ENCODE data around the gene KCNJ15. TPM values are rescaled to one million over a fixed set of nuclear protein-coding genes. Genes with fewer than 3 reads are reported as not detected.
A peak's percentile ranks its signal among the peaks of the same experiment; 100 is the strongest.

The KCNJ15 gene
- total and polyA plus RNA-seq, 2 of the 8 experiments (the other 6 are each of a cell fraction or from before 2014, with no cell fraction given): under 0.01 TPM; not detected in 1

DNA sequence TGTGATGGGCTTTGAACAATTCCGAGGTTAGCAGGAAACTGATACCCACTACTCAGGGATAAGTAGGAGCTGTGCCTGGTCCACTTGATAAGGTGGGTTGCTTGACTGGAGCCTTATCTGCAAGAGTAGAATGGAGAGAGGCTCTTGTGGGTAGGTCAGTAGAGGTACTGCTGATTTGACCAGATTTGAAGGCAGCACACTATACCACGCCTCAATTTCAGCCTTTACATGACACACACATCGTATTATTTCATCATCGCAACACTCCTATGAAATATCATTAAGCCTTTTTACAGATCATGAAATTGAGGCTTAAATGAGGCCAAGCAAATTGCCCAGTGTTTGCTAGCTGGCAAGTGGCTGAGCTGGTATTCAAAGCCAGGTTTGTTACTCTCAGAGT is 69.6 kb downstream of the KCNJ15 start:
- H3K4me3 ChIP-seq (ENCODE audit: extremely low read depth in 1 of 4, insufficient read depth in 2 of 4, low read depth in 3 of 4, low read length in 4 of 4): no peak overlapping the region
- H3K18ac ChIP-seq (ENCODE audit: extremely low read depth, low read length): no peak overlapping the region
- no peaks in the 10 kb centered on the region for H3K9me3 ChIP-seq (ENCODE audit: insufficient read depth in 2 of 2, low read depth in 1 of 2, low read length in 1 of 2)
- H2BK15ac ChIP-seq (ENCODE audit: low read length): no peak overlapping the region
- H3K27me3 ChIP-seq (replicated peaks in 1 of 4; ENCODE audit: control insufficient read depth in 3 of 4, extremely low read depth in 1 of 4, insufficient read depth in 3 of 4, low read length in 3 of 4): no peaks in the 10 kb centered on the region
- no peaks in the 10 kb centered on the region for H3K23me2 ChIP-seq (ENCODE audit: low read depth, low read length)
- H3K14ac ChIP-seq (ENCODE audit: insufficient read length): no peak overlapping the region
- H4K20me1 ChIP-seq (replicated peaks in 1 of 2; ENCODE audit: control insufficient read depth in 1 of 2, insufficient read depth in 2 of 2, low read length in 2 of 2): no peaks in the 10 kb centered on the region
- peak overlapping the region; percentile 11 for H2BK120ac ChIP-seq (replicated peaks; ENCODE audit: low read depth, low read length)
- no peak overlapping the region for H3K27ac ChIP-seq (ENCODE audit: low read depth, low read length)
- H3K4me2 ChIP-seq (ENCODE audit: insufficient read depth in 1 of 2, low read depth in 2 of 2, low read length in 2 of 2): no peak overlapping the region
- DNase-seq (ENCODE audit: low read depth in 1 of 2, low spot score in 2 of 2): no peak
- no peak overlapping the region for H4K5ac ChIP-seq (ENCODE audit: insufficient read length, low read depth, low read length)
- 94 to 100% methylated on average over 2 to 4 of the region's 4 CpGs for WGBS, 2 experiments (ENCODE audit: extremely low coverage in 1 of 2, insufficient coverage in 1 of 2, insufficient read length in 1 of 2, insufficient replicate concordance in 2 of 2, low coverage in 1 of 2, low lambda C conversion rate in 2 of 2, missing lambda C conversion rate in 1 of 2)
- H3K9ac ChIP-seq (replicated peaks in 1 of 4; ENCODE audit: extremely low read depth in 1 of 4, low read depth in 3 of 4, low read length in 3 of 4): no peak overlapping the region
- no peak overlapping the region; the same call in 1 of the 2 replicates for H2BK20ac ChIP-seq (ENCODE audit: low read length)
- no peaks in the 10 kb centered on the region for H3K79me2 ChIP-seq (ENCODE audit: control insufficient read depth in 1 of 2, insufficient read depth in 2 of 2, low read length in 2 of 2)
- H2AK5ac ChIP-seq (ENCODE audit: low read depth, low read length): no peak overlapping the region
- no peak overlapping the region for H3K56ac ChIP-seq (replicated peaks; ENCODE audit: insufficient read length, low read depth, low read length)
- peaks cover 1 to 14% (median 9%) of the 10 kb centered on the region in 4 experiments; a peak in 6 of 7 replicates for H3K4me1 ChIP-seq (replicated peaks in 1 of 4; ENCODE audit: control insufficient read depth in 3 of 4, insufficient read depth in 4 of 4, low read length in 3 of 4)
- H2AFZ ChIP-seq (ENCODE audit: low read length): no peak overlapping the region
- H3K36me3 ChIP-seq (ENCODE audit: control insufficient read depth in 2 of 4, insufficient read depth in 4 of 4, low read length in 3 of 4): no peaks in the 10 kb centered on the region
- no peak overlapping the region for H3K23ac ChIP-seq (ENCODE audit: insufficient read length)
- no peak overlapping the region for H2BK5ac ChIP-seq (ENCODE audit: low read depth, low read length)
- no peak overlapping the region for H4K91ac ChIP-seq (replicated peaks; ENCODE audit: insufficient read length, low read length)
- no peak overlapping the region for H4K8ac ChIP-seq (ENCODE audit: extremely low read depth, insufficient read depth, low read length)
- no peaks in the 10 kb centered on the region for H3K79me1 ChIP-seq (ENCODE audit: low read depth, low read length)
- ChIA-PET POLR2A (ENCODE audit: partially characterized antibody) (no interaction called here), CTCF (ENCODE audit: partially characterized antibody) (interaction anchor here (0.7 to 6.1 kb wide), 6 partner anchors 26 to 199 kb away, joined by 3 to 34 read pairs (median 3); no protein-coding TSS in a partner anchor)
- FAIRE-seq: no peak
- peak overlapping the region; percentile 17; the same call in 1 of the 2 replicates for H2BK12ac ChIP-seq (ENCODE audit: low read depth, low read length)
- no peak overlapping the region for H3K4ac ChIP-seq (replicated peaks; ENCODE audit: insufficient read length, low read depth, low read length)
- TF ChIP-seq RNF2 (IDR thresholded peaks at IDR 0.05; ENCODE audit: borderline replicate concordance, low read depth, low read length, missing control alignments, poor library complexity, severe bottlenecking) (no peak), SP4 (IDR thresholded peaks at IDR 0.05; ENCODE audit: low read length) (no peak), YY1 (IDR thresholded peaks at IDR 0.05; ENCODE audit: low read depth, low read length) (no peak), CHD2 (IDR thresholded peaks at IDR 0.05; ENCODE audit: low read length) (no peak), CREB1 (IDR thresholded peaks at IDR 0.05) (no peak), POLR2A (IDR thresholded peaks at IDR 0.05; ENCODE audit: control extremely low read depth in 1 of 2, low read depth in 2 of 2, low read length in 2 of 2) (no peak), EGR1 (IDR thresholded peaks at IDR 0.05; ENCODE audit: borderline replicate concordance, low read depth, low read length) (no peak), RXRA (IDR thresholded peaks at IDR 0.05; ENCODE audit: insufficient read depth, low read depth, low read length) (no peak), SIN3A (conservative IDR thresholded peaks at IDR 0.05 in 1 of 2, IDR thresholded peaks at IDR 0.05 in 1 of 2; ENCODE audit: low read depth in 1 of 2, low read length in 2 of 2) (no peak)
- TF ChIP-seq, protein P1, sequence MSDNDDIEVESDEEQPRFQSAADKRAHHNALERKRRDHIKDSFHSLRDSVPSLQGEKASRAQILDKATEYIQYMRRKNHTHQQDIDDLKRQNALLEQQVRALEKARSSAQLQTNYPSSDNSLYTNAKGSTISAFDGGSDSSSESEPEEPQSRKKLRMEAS (IDR thresholded peaks at IDR 0.05): no peak
- TF ChIP-seq, protein P2, sequence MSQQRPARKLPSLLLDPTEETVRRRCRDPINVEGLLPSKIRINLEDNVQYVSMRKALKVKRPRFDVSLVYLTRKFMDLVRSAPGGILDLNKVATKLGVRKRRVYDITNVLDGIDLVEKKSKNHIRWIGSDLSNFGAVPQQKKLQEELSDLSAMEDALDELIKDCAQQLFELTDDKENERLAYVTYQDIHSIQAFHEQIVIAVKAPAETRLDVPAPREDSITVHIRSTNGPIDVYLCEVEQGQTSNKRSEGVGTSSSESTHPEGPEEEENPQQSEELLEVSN (IDR thresholded peaks at IDR 0.05): no peak
- TF ChIP-seq, protein P3, sequence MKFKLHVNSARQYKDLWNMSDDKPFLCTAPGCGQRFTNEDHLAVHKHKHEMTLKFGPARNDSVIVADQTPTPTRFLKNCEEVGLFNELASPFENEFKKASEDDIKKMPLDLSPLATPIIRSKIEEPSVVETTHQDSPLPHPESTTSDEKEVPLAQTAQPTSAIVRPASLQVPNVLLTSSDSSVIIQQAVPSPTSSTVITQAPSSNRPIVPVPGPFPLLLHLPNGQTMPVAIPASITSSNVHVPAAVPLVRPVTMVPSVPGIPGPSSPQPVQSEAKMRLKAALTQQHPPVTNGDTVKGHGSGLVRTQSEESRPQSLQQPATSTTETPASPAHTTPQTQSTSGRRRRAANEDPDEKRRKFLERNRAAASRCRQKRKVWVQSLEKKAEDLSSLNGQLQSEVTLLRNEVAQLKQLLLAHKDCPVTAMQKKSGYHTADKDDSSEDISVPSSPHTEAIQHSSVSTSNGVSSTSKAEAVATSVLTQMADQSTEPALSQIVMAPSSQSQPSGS (IDR thresholded peaks at IDR 0.05; ENCODE audit: low read length): no peak

Measured in H1 (cell line).